Measurements from ENCODE around the gene GTF2E1.
"Not testable (repeated sequence)": the region's sequence is repeated elsewhere in the genome, so short reads cannot be mapped to it uniquely, and the experiment has no call there.

Gene GTF2E1

GRCh38 chr3:120742198-120742848, at the start of gene GTF2E1, which contains the start of gene RABL3:
GTF2E1 (plus strand) TSS chr3:120742744; CDS start chr3:120750553, 7,809 bp downstream.
RABL3 (minus strand) TSS chr3:120742516; CDS start chr3:120742507, 9 bp downstream.
- peak; percentile 95 to 96 for DNase-seq (ENCODE audit: low read depth in 2 of 2)

- DNase-seq (ENCODE audit: low read depth in 2 of 2), result no peak
Measured at GRCh38 chr3:120693439-120694171, 48.9 kb upstream of the GTF2E1 start.

DNA sequence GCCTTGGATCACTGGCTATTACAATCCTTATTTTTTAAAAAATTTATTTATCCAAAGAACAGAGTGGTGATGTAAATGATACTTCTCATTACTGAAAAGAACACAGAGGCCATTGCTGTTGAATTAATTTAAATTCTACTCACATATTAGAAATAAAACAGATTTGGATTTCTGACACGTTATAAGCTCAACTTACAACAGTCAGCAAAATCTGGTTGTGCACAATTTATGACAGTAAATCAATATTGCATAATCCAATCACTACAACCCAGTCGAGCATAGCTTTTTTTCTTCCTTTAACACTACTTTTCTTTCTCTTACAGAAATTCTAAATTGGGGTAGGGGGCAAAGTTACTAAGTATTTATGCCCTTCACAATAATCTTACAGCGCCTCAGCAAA, 43.2 kb upstream of the GTF2E1 start:
- DNase-seq (ENCODE audit: low read depth in 2 of 2), result no peak

GRCh38 chr3:120705884-120706582, 36.5 kb upstream of the GTF2E1 start:
- DNase-seq (ENCODE audit: low read depth in 2 of 2), result no peak

DNA sequence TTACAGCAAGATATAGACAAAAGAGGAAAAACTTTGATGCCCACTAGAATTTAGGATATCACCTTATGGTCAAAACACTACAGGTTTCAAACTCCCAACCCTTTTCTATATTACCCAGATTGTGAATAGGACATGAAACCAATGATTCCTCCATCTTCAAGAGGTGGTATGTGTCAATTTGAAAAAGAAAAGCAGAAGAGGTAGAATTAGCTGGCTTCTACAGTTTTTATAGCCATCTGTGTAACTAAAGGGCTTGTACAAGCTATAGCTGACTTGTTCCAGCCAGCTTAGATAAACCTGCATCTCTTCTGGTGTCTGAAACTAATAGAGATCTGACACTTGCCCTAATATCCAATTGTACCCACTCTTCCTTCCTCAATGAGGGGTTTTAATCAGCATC, 35.6 kb upstream of the GTF2E1 start:
- DNase-seq (ENCODE audit: low read depth in 2 of 2), result no peak

DNA sequence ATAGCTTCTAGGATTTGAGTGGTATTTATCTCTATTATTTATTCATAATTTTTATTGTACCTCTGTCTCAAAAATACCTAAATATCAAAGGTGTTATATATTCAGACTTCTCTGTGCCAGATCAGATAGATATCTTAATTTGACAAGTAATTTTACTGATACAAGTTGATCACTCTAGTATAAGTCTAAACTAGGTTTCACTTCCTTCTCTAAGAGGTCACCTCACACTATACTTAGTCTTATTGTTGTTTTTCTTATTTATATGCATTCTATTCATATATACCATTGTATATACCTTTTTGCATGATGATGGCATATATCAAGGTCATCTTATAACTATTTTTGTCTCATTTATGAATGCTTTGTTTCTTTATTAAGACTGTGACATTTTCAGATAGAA, 34.1 kb upstream of the GTF2E1 start:
- DNase-seq (ENCODE audit: low read depth in 2 of 2), result no peak

DNA sequence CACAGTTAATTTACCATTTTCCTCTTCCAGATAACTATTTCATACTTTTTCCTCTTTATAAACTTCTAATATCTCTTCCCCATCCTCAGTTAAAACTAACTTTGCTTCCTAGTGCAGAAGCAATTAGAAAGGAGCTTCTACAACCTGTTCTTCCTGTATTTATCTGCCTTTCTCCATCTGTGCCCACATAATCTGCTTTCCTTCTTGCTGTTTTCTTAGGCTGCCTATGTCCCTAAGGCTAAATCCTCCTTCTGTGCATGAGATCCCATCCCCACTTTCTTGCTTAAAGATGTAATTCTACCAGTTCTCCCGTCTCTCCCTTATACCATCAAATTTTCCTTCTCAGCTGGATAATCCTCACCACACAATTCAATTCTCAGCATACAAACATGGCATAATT, 32.2 kb upstream of the GTF2E1 start:
- DNase-seq (ENCODE audit: low read depth in 2 of 2), result no peak

- no peak for DNase-seq (ENCODE audit: low read depth in 2 of 2)
Measured at GRCh38 chr3:120713262-120713661, 29.3 kb upstream of the GTF2E1 start.

DNA sequence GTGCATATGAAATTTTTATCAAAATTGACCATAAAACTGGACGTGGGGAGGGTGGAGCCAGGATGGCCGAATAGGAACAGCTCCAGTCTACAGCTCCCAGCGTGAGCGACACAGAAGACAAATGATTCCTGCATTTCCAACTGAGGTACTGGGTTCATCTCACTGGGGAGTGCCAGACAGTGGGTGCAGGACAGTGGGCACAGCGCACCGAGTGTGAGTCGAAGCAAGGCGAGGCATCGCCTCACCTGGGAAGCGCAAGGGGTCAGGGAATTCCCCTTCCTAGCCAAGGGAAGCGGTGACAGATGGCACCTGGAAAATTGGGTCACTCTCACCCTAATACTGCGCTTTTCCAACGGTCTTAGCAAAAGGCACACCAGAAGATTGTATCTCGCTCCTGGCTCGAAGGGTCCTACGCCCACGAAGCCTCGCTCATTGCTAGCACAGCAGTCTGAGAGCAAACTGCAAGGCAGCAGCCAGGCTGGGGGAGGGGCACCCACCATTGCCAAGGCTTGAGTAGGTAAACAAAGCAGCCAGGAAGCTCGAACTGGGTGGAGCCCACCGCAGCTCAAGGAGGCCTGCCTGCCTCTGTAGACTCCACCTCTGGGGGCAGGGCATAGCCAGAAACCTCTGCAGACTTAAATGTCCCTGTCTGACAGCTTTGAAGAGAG, 23.2 kb upstream of the GTF2E1 start:
- peak; percentile 31 to 38 for DNase-seq (ENCODE audit: low read depth in 2 of 2)

GRCh38 chr3:120726791-120727190, 15.8 kb upstream of the GTF2E1 start:
- DNase-seq (ENCODE audit: low read depth in 2 of 2), result no peak

DNA sequence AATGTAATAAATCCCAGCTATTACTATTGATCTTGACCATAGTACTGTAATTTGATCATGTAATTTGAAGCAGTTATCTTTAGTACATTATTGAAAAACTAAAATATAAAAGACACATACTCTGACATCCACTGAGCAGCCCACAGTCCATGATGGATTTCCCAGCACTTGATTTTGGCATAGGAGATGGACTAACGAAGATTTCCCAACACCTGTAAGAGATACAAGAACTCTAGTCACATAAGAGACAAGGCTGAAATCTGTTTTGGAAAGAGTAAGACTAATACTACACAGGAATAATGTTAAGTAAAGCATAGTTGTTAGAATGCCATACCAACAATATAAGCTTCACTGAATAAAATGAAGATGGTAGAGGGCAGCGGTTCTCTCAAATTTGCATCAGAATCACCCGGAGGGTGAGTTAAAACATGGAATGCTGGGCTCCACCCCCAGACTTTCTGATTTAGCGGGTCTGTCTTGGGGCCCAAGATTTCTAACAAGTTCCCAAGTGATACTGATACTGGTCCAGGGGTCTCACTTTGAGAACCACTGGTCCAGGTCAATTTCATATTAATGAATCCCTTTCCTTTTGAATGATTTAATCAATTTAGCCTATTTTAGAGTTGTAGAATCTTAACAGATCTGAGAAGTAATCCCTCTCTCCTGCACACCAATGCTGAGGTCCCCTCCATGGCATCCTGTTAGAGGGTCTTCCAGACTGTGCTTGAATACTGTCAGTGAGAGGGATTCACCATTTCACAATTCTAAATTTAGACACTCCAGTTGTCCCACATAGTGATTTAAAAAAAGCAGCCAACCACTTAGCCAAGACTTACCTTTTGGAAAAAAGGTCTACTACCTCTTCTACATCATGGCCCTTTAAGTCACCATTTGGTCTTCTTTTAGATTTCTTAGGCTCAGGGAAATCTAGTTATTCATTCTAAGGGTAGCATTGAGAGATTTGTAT, 11.7 kb upstream of the GTF2E1 start:
- no peak for DNase-seq (ENCODE audit: low read depth in 2 of 2)

- DNase-seq (ENCODE audit: low read depth in 2 of 2), result not testable (repeated sequence)
Measured at GRCh38 chr3:120738006-120738405, 4.5 kb upstream of the GTF2E1 start.

- no peak for DNase-seq (ENCODE audit: low read depth in 2 of 2)
Measured at GRCh38 chr3:120741320-120741719, 1.2 kb upstream of the GTF2E1 start.

GRCh38 chr3:120741837-120742197, 727 bp upstream of the GTF2E1 start:
- DNase-seq (ENCODE audit: low read depth in 2 of 2), result no peak

GRCh38 chr3:120742849-120743365, 363 bp downstream of the GTF2E1 start:
- no peak for DNase-seq (ENCODE audit: low read depth in 2 of 2)

GRCh38 chr3:120743556-120744195, 1.1 kb downstream of the GTF2E1 start:
- no peak for DNase-seq (ENCODE audit: low read depth in 2 of 2)

GRCh38 chr3:120745466-120745865, 2.9 kb downstream of the GTF2E1 start:
- DNase-seq (ENCODE audit: low read depth in 2 of 2), result no peak

DNA sequence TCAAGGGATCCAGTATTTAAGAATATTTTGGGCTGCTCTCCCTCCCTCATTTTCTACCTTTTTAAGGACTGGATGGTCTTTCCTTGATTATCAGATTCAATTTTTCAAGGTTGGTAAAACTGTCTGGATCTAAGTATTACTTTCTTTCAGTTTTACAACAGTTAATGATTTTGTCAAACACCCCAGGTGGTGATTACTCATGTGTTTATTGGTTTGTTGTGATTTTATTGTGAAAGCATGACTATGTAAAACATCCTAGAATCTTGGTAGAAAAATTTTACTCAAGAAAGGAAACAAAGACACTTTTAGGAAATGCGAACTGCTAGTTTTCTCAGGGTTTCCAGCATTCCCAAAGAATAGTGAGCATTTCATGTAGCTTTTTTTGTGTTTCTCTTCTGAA, 7.3 kb downstream of the GTF2E1 start:
- DNase-seq (ENCODE audit: low read depth in 2 of 2), result no peak

GRCh38 chr3:120752230-120752629, 9.7 kb downstream of the GTF2E1 start:
- no peak for DNase-seq (ENCODE audit: low read depth in 2 of 2)

DNA sequence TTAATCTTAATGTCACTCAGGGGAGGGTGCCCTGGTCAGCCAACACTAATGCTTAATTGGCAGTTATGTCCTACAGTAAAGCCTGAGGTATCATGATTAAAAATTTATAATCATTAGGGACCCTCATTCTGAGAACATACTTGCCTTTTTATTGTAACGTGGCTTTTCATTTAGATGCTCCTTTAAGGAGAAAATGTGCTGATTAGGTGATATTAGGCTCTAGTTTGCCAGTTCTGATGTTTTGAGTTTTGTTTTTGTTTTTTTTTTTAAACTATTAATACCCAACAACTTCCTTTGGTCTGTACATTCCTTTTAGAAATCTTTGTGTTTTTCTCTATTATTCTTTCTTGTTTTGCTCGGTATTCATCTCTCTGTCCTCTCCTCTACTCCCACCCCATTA, 10.3 kb downstream of the GTF2E1 start:
- DNase-seq (ENCODE audit: low read depth in 2 of 2), result no peak

Measured in activated CD8-positive, alpha-beta memory T cell treated with anti-CD3 and anti-CD28 coated beads for 4 hours (primary cell).